HG03066 (cell line): ENCODE measurements around the gene PNCK.

Experiments used
- ATAC-seq: cut with Tn5 transposase; IDR thresholded peaks from one replicate; pipeline ENCODE4 v1.9.1; 2021; ENCODE audit warnings: low read depth; ENCODE audit not compliant: unreplicated experiment

PNCK gene

GRCh38 chrX:153633048-153633447 is 40.6 kb downstream of the PNCK start:
- no peak for ATAC-seq

- no peak for ATAC-seq
Measured at GRCh38 chrX:153632595-153632946, 41.0 kb downstream of the PNCK start.

- ATAC-seq = no peak
Measured at GRCh38 chrX:153631907-153632594, 41.6 kb downstream of the PNCK start.

- no peak for ATAC-seq
Measured at GRCh38 chrX:153631346-153631745, 42.3 kb downstream of the PNCK start.

GRCh38 chrX:153628665-153629064 is 44.9 kb downstream of the PNCK start:
- no peak for ATAC-seq

- no peak for ATAC-seq
Measured at GRCh38 chrX:153628129-153628528, 45.5 kb downstream of the PNCK start.

- no peak for ATAC-seq
Measured at GRCh38 chrX:153627675-153628111, 45.9 kb downstream of the PNCK start.

- ATAC-seq = no peak
Measured at GRCh38 chrX:153626863-153627674, 46.5 kb downstream of the PNCK start.

GRCh38 chrX:153626025-153626633 is 47.5 kb downstream of the PNCK start:
- no peak for ATAC-seq

GRCh38 chrX:153625271-153626024 is 48.2 kb downstream of the PNCK start:
- no peak for ATAC-seq

- ATAC-seq = no peak
Measured at GRCh38 chrX:153624196-153625091, 49.2 kb downstream of the PNCK start.

- no peak for ATAC-seq
Measured at GRCh38 chrX:153623310-153624029, 50.1 kb downstream of the PNCK start.

- ATAC-seq = no peak
Measured at GRCh38 chrX:153622661-153623309, 50.8 kb downstream of the PNCK start.

GRCh38 chrX:153621949-153622598 is 51.5 kb downstream of the PNCK start:
- ATAC-seq = no peak

GRCh38 chrX:153620576-153620975 is 53.0 kb downstream of the PNCK start:
- no peak for ATAC-seq
